H1 (cell line): ENCODE data around the gene IPO13. TPM values are rescaled to one million over a fixed set of nuclear protein-coding genes. Genes with fewer than 3 reads are reported as not detected.

Experiments used
- CTCF ChIA-PET: fragments of 300-600 bp; sonication (Branson Sonifier 250); formaldehyde crosslinking; loops from one replicate; lab custom pipeline; 2021; ENCODE audit not compliant: partially characterized antibody; lab: Charles Lee
- POLR2A ChIA-PET: fragments of 300-600 bp; sonication (Branson Sonifier 250); formaldehyde crosslinking; loops from one replicate; lab custom pipeline; 2021; ENCODE audit warnings: inconsistent platforms; ENCODE audit not compliant: partially characterized antibody; lab: Charles Lee
- DNase-seq, 2 experiments: peaks; one replicate each; pipeline versions ENCODE4 v3.0.0 to v3.0.0-alpha.2; 2010 to 2022; ENCODE audit warnings: low spot score in 2 of 2, low read depth in 1 of 2, mixed read lengths in 1 of 2
- FAIRE-seq: peaks from 2 replicates; lab custom pipeline; 2011; peaks lifted over from hg19 to GRCh38; lab: Jason Lieb, UNC
- H2AFZ ChIP-seq: 2 replicates; pipeline ENCODE4 v1.8.1; 2012; ENCODE audit warnings: low read length, inconsistent platforms
- H2AK5ac ChIP-seq: 2 replicates; pipeline ENCODE4 v1.6.1; 2013; ENCODE audit warnings: low read depth, low read length
- H2BK120ac ChIP-seq: replicated peaks from 2 replicates; pipeline ENCODE3; 2013; ENCODE audit warnings: low read depth, low read length, inconsistent platforms
- H2BK12ac ChIP-seq: 2 replicates; pipeline ENCODE4 v1.6.1; 2013; ENCODE audit warnings: low read depth, low read length
- H2BK15ac ChIP-seq: 2 replicates; pipeline ENCODE4 v1.6.1; 2013; ENCODE audit warnings: low read length
- H2BK20ac ChIP-seq: 2 replicates; pipeline ENCODE4 v1.6.1; 2013; ENCODE audit warnings: low read length
- H2BK5ac ChIP-seq: 2 replicates; pipeline ENCODE4 v1.6.1; 2013; ENCODE audit warnings: low read depth, low read length
- H3K14ac ChIP-seq: 2 replicates; pipeline ENCODE4 v1.6.1; 2013; ENCODE audit warnings: inconsistent platforms; ENCODE audit not compliant: insufficient read length
- H3K18ac ChIP-seq: 2 replicates; pipeline ENCODE4 v1.6.1; 2013; ENCODE audit warnings: low read length; ENCODE audit errors: extremely low read depth
- H3K23ac ChIP-seq: 2 replicates; pipeline ENCODE4 v1.6.1; 2013; ENCODE audit warnings: inconsistent platforms; ENCODE audit not compliant: insufficient read length
- H3K23me2 ChIP-seq: 2 replicates; pipeline ENCODE4 v1.6.1; 2013; ENCODE audit warnings: low read depth, low read length
- H3K27ac ChIP-seq: 2 replicates; pipeline ENCODE4 v1.6.1; 2011; ENCODE audit warnings: low read depth, low read length, inconsistent platforms
- H3K27me3 ChIP-seq, 4 experiments: replicated peaks in 1 of 4; 1 replicate in 1 of 4; 2 replicates in 3 of 4; pipeline versions ENCODE4 v1.6.1 to v1.8.1; 2011 to 2013; ENCODE audit warnings: low read length in 3 of 4, mild to moderate bottlenecking in 3 of 4, inconsistent platforms in 2 of 4, mixed read lengths in 2 of 4, moderate library complexity in 1 of 4; ENCODE audit not compliant: control insufficient read depth in 3 of 4, insufficient read depth in 3 of 4; ENCODE audit errors: extremely low read depth in 1 of 4
- H3K36me3 ChIP-seq, 4 experiments: 2 replicates each; pipeline versions ENCODE4 v1.6.1 to v1.8.1; 2011 to 2013; ENCODE audit warnings: mild to moderate bottlenecking in 4 of 4, low read length in 3 of 4, moderate library complexity in 2 of 4, control low read depth in 1 of 4, inconsistent platforms in 1 of 4; ENCODE audit not compliant: insufficient read depth in 4 of 4, control insufficient read depth in 2 of 4
- H3K4ac ChIP-seq: replicated peaks from 2 replicates; pipeline ENCODE3; 2013; ENCODE audit warnings: low read length, low read depth, mixed read lengths, inconsistent platforms; ENCODE audit not compliant: insufficient read length
- H3K4me1 ChIP-seq, 4 experiments: replicated peaks in 1 of 4; 1 replicate in 1 of 4; 2 replicates in 3 of 4; pipeline versions ENCODE4 v1.6.1 to v1.8.1; 2011 to 2013; ENCODE audit warnings: low read length in 3 of 4, inconsistent platforms in 2 of 4, mixed read lengths in 1 of 4; ENCODE audit not compliant: insufficient read depth in 4 of 4, control insufficient read depth in 3 of 4
- H3K4me2 ChIP-seq, 2 experiments: 2 replicates each; pipeline versions ENCODE4 v1.6.1 to v1.8.1; 2011 to 2013; ENCODE audit warnings: low read depth in 2 of 2, low read length in 2 of 2, control low read depth in 1 of 2, inconsistent platforms in 1 of 2, mild to moderate bottlenecking in 1 of 2; ENCODE audit not compliant: insufficient read depth in 1 of 2
- H3K4me3 ChIP-seq, 4 experiments: fragments of 200-600, 300-600 bp in 1 of 4; sonication (generic), shearing (Covaris generic), sonication (Bioruptor Twin) in 1 of 4; 2 replicates each; pipeline versions ENCODE4 v1.5.1 to v1.8.1; 2011 to 2016; ENCODE audit warnings: low read length in 4 of 4, low read depth in 3 of 4, control low read depth in 2 of 4, inconsistent platforms in 2 of 4, mild to moderate bottlenecking in 2 of 4, mixed read lengths in 1 of 4, moderate library complexity in 1 of 4; ENCODE audit not compliant: insufficient read depth in 2 of 4; ENCODE audit errors: extremely low read depth in 1 of 4
- H3K56ac ChIP-seq: replicated peaks from 2 replicates; pipeline ENCODE3; 2013; ENCODE audit warnings: low read depth, mild to moderate bottlenecking, mixed read lengths, low read length, inconsistent platforms; ENCODE audit not compliant: insufficient read length
- H3K79me1 ChIP-seq: 2 replicates; pipeline ENCODE4 v1.6.1; 2013; ENCODE audit warnings: low read depth, low read length, control low read depth
- H3K79me2 ChIP-seq, 2 experiments: 2 replicates each; pipeline versions ENCODE4 v1.6.1 to v1.8.1; 2012 to 2013; ENCODE audit warnings: low read length in 2 of 2, mild to moderate bottlenecking in 2 of 2, inconsistent platforms in 1 of 2; ENCODE audit not compliant: insufficient read depth in 2 of 2, control insufficient read depth in 1 of 2
- H3K9ac ChIP-seq, 4 experiments: replicated peaks in 1 of 4; 1 replicate in 1 of 4; 2 replicates in 3 of 4; pipeline versions ENCODE4 v1.6.1 to v1.8.1; 2011 to 2013; ENCODE audit warnings: low read depth in 3 of 4, low read length in 3 of 4, control low read depth in 2 of 4, mild to moderate bottlenecking in 2 of 4, moderate library complexity in 2 of 4, inconsistent platforms in 1 of 4; ENCODE audit errors: extremely low read depth in 1 of 4
- H3K9me3 ChIP-seq, 2 experiments: 2 replicates each; pipeline versions ENCODE4 v1.6.1 to v1.8.1; 2012 to 2013; ENCODE audit warnings: mild to moderate bottlenecking in 2 of 2, moderate library complexity in 2 of 2, control low read depth in 1 of 2, inconsistent platforms in 1 of 2, low read depth in 1 of 2, low read length in 1 of 2, mixed read lengths in 1 of 2; ENCODE audit not compliant: insufficient read depth in 2 of 2
- H4K20me1 ChIP-seq, 2 experiments: replicated peaks in 1 of 2; 2 replicates each; pipeline versions ENCODE3 to v1.8.1; 2011 to 2013; ENCODE audit warnings: inconsistent platforms in 2 of 2, low read length in 2 of 2, mild to moderate bottlenecking in 1 of 2; ENCODE audit not compliant: insufficient read depth in 2 of 2, control insufficient read depth in 1 of 2
- H4K5ac ChIP-seq: 2 replicates; pipeline ENCODE4 v1.6.1; 2013; ENCODE audit warnings: low read length, low read depth, mixed read lengths, inconsistent platforms; ENCODE audit not compliant: insufficient read length
- H4K8ac ChIP-seq: 2 replicates; pipeline ENCODE4 v1.8.0; 2013; ENCODE audit warnings: mild to moderate bottlenecking, moderate library complexity, low read length, inconsistent platforms; ENCODE audit not compliant: insufficient read depth; ENCODE audit errors: extremely low read depth
- H4K91ac ChIP-seq: replicated peaks from 2 replicates; pipeline ENCODE3; 2013; ENCODE audit warnings: low read length, mixed read lengths, inconsistent platforms; ENCODE audit not compliant: insufficient read length
- SIN3A ChIP-seq, 2 experiments: IDR thresholded peaks in 1 of 2; conservative IDR thresholded peaks in 1 of 2; 2 replicates each; pipeline ENCODE4 v1.6.1; 2011 to 2012; ENCODE audit warnings: low read length in 2 of 2, improper control_type of control experiment in 1 of 2, low read depth in 1 of 2, mild to moderate bottlenecking in 1 of 2
- WGBS, 2 experiments: shearing (Covaris generic) in 1 of 2; methylation state at CpG; one replicate each; pipeline versions ENCODE4 v1.1.6 to v1.1.7; 2013 to 2015; ENCODE audit warnings: low lambda C conversion rate in 2 of 2, mixed read lengths in 2 of 2, inconsistent platforms in 1 of 2, low coverage in 1 of 2, missing lambda C conversion rate in 1 of 2; ENCODE audit not compliant: insufficient replicate concordance in 2 of 2, insufficient coverage in 1 of 2, insufficient read length in 1 of 2; ENCODE audit errors: extremely low coverage in 1 of 2, missing lambda C conversion rate in 1 of 2; 5-methylcytosine and 5-hydroxymethylcytosine counted together
- polyA plus RNA-seq, 7 experiments: library from polyadenylated mRNA; depleted of rRNA in 3 of 7; stranded (reverse) in 5 of 7; unstranded in 2 of 7; fragments of >200 nt in 5 of 7; fragments of 200-250 nt in 2 of 7; gene quantifications; 1 replicate in 5 of 7; 2 replicates in 1 of 7; 4 replicates in 1 of 7; pipeline versions ENCODE4 v1.2.1 to v1.2.3, GENCODE V29; 2011 to 2013; ENCODE audit warnings: missing spikeins in 2 of 7, mixed read lengths in 2 of 7
- total RNA-seq: library from RNA; stranded (reverse); fragmentation: NEBNext Ultra II Directional; extraction: Animal tissue kit (Norgen Biotek cat#: 25700); gene quantifications from 2 replicates; pipeline ENCODE4 v1.2.1, GENCODE V29; 2021

The IPO13 gene
- total and polyA plus RNA-seq, 2 of the 8 experiments (the other 6 are each of a cell fraction or from before 2014, with no cell fraction given): 23.0 to 27.0 TPM

GRCh38 chr1:43993206-43993914, 46.6 kb downstream of the IPO13 start:
- Histone ChIP-seq H2AK5ac (no peak overlapping the region), H4K8ac (no peak overlapping the region), H4K5ac (no peak overlapping the region), H3K18ac (no peak overlapping the region), H3K56ac (no peak overlapping the region), H3K9ac (no peak overlapping the region), H3K27ac (no peak overlapping the region), H3K4ac (no peak overlapping the region), H3K79me1 (no peaks in the 10 kb centered on the region), H3K36me3 (no peaks in the 10 kb centered on the region; a peak in 1 of 8 replicates), H3K4me3 (no peak overlapping the region), H2BK120ac (no peak overlapping the region), H2BK5ac (no peak overlapping the region), H2AFZ (no peak overlapping the region), H3K79me2 (no peaks in the 10 kb centered on the region), H4K20me1 (peaks cover 2% of the 10 kb centered on the region in 2 experiments), H2BK12ac (no peak overlapping the region), H3K4me2 (peak overlapping the region in 1 of 2 experiments; percentile 96; a peak in 1 of 4 replicates), H3K27me3 (no peaks in the 10 kb centered on the region), H4K91ac (no peak overlapping the region), H2BK15ac (no peak overlapping the region), H3K4me1 (peaks cover 0 to 5% (median 4%) of the 10 kb centered on the region in 4 experiments; a peak in 5 of 7 replicates), H2BK20ac (no peak overlapping the region), H3K23ac (no peak overlapping the region), H3K23me2 (peaks cover 12% of the 10 kb centered on the region; the same call in 1 of the 2 replicates), H3K14ac (no peak overlapping the region), H3K9me3 (no peaks in the 10 kb centered on the region)
- 94% methylated on average over 8 of the region's 9 CpGs; no CpG with 5 or more reads in 1 of the 2 experiments for WGBS, 2 experiments
- DNase-seq (no peak), FAIRE-seq (no peak)
- TF ChIP-seq SIN3A (conservative IDR thresholded peaks at IDR 0.05 in 1 of 2, IDR thresholded peaks at IDR 0.05 in 1 of 2; ENCODE audit: low read depth in 1 of 2, low read length in 2 of 2): no peak
- ChIA-PET POLR2A (interaction anchor here (0.8 to 13.6 kb wide), 7 partner anchors 10 to 42 kb away, joined by 3 to 189 read pairs (median 11); partner anchors contain the start of genes ATP6V0B, B4GALT2, DPH2 and SLC6A9), CTCF (interaction anchor here (0.6 to 21.8 kb wide), 21 partner anchors 10 to 1327 kb away, joined by 3 to 478 read pairs (median 5); partner anchors contain the start of gene SLC6A9)
